Motor neuron (in vitro differentiated cells): ENCODE measurements around the gene HOTAIR. TPM values are rescaled to one million over a fixed set of nuclear protein-coding genes. Genes with fewer than 3 reads are reported as not detected.

Source experiments
- ATAC-seq, 8 experiments: fragments of 200-7000 bp; cut with Tn5 transposase; replicated peaks in 6 of 8; 2 replicates each; pipeline ENCODE4 v1.8.0; 2021; ENCODE audit warnings: mild to moderate bottlenecking in 8 of 8, moderate library complexity in 8 of 8
- H3K27ac ChIP-seq, 2 donors: fragments of 250-450 bp; sonication (Bioruptor Pico); 2 replicates each; pipeline ENCODE4 v1.9.0; 2021; ENCODE audit warnings: antibody characterized with exemption in 2 of 2, mild to moderate bottlenecking in 2 of 2, moderate library complexity in 1 of 2
- H3K4me1 ChIP-seq, 2 donors: fragments of 250-450 bp; sonication (Bioruptor Pico); replicated peaks in 1 of 2; 2 replicates each; pipeline ENCODE4 v1.6.1; 2021; ENCODE audit warnings: antibody characterized with exemption in 2 of 2, mild to moderate bottlenecking in 2 of 2, moderate library complexity in 1 of 2
- H3K4me3 ChIP-seq, 5 donors: fragments of 250-450 bp; sonication (Bioruptor Pico); 2 replicates each; pipeline ENCODE4 v1.9.0; 2021; ENCODE audit warnings: antibody characterized with exemption in 5 of 5, mild to moderate bottlenecking in 5 of 5, moderate library complexity in 4 of 5
- WGBS, 10 experiments: fragments of 450-650 bp; shearing (Covaris generic); methylation state at CpG; one replicate each; pipeline ENCODE4 v1.0.0; 2022; 5-methylcytosine and 5-hydroxymethylcytosine counted together
- in situ Hi-C, 9 experiments: fragments of 400-800 bp; cut with MboI; loops; one replicate each; pipeline ENCODE4 v1.15.0; 2021; ENCODE audit warnings: low sequenced_read_pairs in 9 of 9, low pct_unique_long_range_greater_than_20kb in 2 of 9; ENCODE audit not compliant: unreplicated experiment in 9 of 9
- total RNA-seq, 8 experiments: library from RNA; unstranded; fragments of 300-600 nt; gene quantifications; 2 replicates each; pipeline versions ENCODE4 v1.2.3 to v1.2.4, GENCODE V29; 2022

The HOTAIR gene
- total RNA-seq, 8 experiments from 2014 or later = 0.14 to 8.0 (median 0.42) TPM; not detected in 3

DNA sequence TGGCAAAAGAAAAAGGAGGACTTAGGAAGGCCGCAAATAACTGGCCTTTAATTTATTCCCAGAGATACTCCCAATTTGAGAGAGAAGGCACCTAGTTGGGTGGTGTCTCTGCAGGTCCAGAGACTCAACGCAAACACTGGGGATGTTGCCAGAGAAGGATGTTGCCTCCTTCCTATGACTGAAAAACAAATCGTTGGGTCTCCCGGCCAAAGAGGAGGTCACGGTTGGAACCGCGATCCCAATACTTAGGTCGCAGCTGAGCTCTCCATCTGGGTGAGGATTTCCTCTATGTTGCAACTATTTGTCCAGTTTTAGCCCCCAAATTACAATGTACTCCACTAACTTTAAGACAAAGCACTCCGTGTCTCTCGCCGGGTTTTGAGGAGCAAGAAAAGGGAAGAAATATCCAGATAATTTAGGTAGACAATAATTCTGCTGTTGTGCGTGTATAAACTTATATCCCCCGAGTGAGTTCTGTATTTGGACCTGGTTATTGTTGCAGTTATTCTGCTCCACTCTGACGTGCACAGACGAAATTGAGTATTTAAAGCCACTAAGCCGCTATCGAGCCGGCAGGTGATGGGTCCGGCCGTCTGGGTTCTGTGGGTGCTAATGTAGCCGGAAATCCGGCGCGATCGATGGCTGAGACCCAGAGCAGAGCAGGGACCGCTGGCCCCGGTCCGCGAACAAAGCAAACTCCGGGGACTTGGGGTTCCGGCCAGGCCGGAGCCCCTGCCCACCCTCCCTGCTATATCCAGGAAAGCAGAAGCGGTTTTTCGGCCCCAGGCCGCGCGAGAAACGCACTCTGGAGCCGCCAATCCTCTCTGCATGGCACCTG lies 14.3 kb downstream of the HOTAIR start:
- no peak for ATAC-seq
- Histone ChIP-seq H3K4me1 (peaks cover 0 to 3% of the 10 kb centered on the region in 2 donors), H3K4me3 (no peak overlapping the region), H3K27ac (no peak overlapping the region)
- in situ Hi-C loops = no loop called here
- 10 to 100% (median 26%) methylated on average over 4 to 26 of the region's 39 CpGs for WGBS, 10 experiments

DNA sequence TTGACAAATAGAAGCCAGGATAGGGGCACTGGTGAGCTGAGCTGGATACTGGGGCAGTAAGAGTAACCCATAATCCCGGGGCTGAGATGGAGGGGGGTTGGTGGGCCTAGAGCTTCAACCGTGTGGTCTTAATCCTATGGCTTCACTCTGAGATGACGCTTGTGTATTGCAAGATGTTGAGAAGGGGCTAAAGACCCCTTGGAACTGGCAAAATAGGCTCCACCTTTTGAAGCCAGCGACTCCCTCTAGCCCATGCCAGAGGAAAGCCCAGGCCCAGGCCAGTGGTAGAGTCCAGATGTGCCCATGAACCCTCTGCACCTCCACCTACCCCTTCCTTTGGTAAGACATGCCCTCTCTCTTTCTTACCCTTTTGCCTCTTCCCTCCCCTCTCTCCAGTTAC lies 15.4 kb downstream of the HOTAIR start:
- 0 to 20% (median 12%) methylated on average over 1 to 3 of the region's 4 CpGs; no CpG with 5 or more reads in 6 of the 10 experiments for WGBS, 10 experiments
- H3K4me3 ChIP-seq = no peak overlapping the region
- in situ Hi-C loops = no loop called here
- H3K4me1 ChIP-seq = peaks cover 0 to 3% of the 10 kb centered on the region in 2 donors
- ATAC-seq = no peak
- H3K27ac ChIP-seq = no peak overlapping the region

DNA sequence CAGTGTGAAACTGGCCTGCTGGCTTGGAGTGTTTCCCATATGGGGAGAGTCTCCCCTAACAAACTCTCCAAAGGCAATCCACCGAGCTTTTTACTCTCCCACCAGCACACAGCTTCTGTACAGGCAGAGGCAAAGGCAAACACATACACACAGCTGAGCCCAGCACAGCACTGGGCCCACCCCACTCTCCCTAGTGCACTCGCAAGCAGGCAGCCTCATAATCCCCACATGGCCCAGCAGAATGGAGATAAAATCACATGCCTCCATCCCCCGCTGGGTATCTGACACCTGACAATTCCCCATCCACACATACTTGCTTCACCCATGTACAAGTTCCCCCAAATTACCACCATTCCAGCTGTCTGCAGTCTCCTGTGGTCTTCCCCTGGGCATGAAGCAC lies 16.6 kb downstream of the HOTAIR start:
- no peak overlapping the region for H3K27ac ChIP-seq
- H3K4me3 ChIP-seq = no peak overlapping the region
- H3K4me1 ChIP-seq = peaks cover 0 to 3% of the 10 kb centered on the region in 2 donors
- WGBS, 10 experiments = 0 to 100% (median 14%) methylated on average over 1 to 2 of the region's 3 CpGs; no CpG with 5 or more reads in 5 of the 10 experiments
- no peak for ATAC-seq
- in situ Hi-C loops = no loop called here

- ATAC-seq = no peak
Measured at GRCh38 chr12:53956914-53957536, 17.7 kb downstream of the HOTAIR start.

DNA sequence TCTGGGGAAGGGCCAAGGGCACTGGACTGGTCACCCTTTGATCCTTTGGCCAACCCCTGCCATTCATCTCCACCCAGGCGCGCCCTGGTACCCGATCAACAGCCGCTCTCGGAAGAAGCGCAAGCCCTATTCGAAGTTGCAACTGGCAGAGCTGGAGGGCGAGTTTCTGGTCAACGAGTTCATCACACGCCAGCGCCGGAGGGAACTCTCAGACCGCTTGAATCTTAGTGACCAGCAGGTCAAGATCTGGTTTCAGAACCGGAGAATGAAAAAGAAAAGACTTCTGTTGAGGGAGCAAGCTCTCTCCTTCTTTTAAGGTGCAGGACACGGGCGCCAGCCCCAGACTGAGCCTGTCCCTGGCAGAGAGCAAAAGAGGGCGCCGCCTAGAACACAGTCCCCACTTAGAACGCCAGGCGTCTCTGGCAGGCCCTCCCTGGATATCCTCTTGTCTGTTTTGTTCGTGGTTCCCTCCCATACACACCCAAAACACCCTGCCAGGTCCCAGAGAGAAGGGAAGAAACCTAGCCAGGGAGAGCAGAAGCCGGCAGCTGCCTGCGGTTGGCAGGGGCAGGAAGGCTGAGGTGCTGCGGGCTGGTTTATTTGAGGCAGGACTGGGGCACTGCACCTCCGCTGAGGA lies 18.4 kb downstream of the HOTAIR start:
- ATAC-seq = peak in 3 of 8 experiments; percentile 56 to 75 (median 71)
- Histone ChIP-seq H3K27ac (no peak overlapping the region), H3K4me1 (peaks cover 0 to 3% of the 10 kb centered on the region in 2 donors), H3K4me3 (no peak overlapping the region)
- in situ Hi-C loops = no loop called here
- 0 to 39% (median 10%) methylated on average over 1 to 20 of the region's 25 CpGs; no CpG with 5 or more reads in 2 of the 10 experiments for whole genome bisulfite sequencing, 10 experiments

More at GRCh38 chr12:53956914-53957536, 17.7 kb downstream of the HOTAIR start:
- Histone ChIP-seq H3K4me1 (peaks cover 0 to 3% of the 10 kb centered on the region in 2 donors), H3K27ac (no peak overlapping the region), H3K4me3 (no peak overlapping the region)
- whole genome bisulfite sequencing, 10 experiments = 0 to 50% (median 19%) methylated on average over 1 to 4 of the region's 11 CpGs; no CpG with 5 or more reads in 3 of the 10 experiments
- in situ Hi-C loops = no loop called here

GRCh38 chr12:53955776-53956250 lies 18.9 kb downstream of the HOTAIR start:
- WGBS, 10 experiments = 3 to 50% (median 13%) methylated on average over 2 to 9 of the region's 10 CpGs; no CpG with 5 or more reads in 1 of the 10 experiments
- no peak for ATAC-seq
- Histone ChIP-seq H3K4me1 (no peaks in the 10 kb centered on the region), H3K27ac (no peak overlapping the region), H3K4me3 (no peak overlapping the region)
- in situ Hi-C loops = no loop called here

DNA sequence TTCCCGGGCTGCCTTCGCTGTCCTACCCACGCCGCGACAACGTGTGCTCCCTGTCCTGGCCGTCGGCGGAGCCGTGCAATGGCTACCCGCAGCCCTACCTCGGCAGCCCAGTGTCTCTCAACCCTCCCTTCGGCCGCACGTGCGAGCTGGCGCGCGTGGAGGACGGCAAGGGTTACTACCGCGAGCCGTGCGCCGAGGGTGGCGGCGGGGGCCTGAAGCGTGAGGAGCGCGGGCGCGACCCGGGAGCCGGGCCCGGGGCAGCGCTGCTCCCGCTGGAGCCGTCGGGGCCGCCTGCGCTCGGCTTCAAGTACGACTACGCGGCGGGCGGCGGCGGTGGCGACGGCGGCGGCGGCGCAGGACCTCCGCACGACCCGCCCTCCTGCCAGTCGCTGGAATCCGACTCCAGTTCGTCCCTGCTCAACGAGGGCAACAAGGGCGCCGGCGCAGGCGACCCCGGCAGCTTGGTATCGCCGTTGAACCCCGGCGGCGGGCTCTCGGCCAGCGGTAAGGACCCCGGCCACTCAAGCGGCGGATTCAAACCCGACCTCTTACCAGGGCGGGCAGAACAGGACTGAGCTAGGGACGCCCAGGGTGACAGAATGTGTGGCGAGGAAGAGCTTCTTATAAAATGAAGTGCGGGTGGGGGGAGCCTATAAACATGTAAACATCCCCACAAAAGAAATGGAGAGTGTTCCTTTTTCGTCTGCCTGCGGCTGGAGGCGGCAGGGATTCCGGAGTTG lies 19.5 kb downstream of the HOTAIR start:
- Histone ChIP-seq H3K4me3 (no peak overlapping the region), H3K27ac (no peak overlapping the region), H3K4me1 (no peaks in the 10 kb centered on the region)
- in situ Hi-C loops = no loop called here
- 0 to 12% (median 0%) methylated on average over 1 to 14 of the region's 86 CpGs; no CpG with 5 or more reads in 5 of the 10 experiments for WGBS, 10 experiments
- ATAC-seq = peak in 1 of 8 experiments; percentile 67

DNA sequence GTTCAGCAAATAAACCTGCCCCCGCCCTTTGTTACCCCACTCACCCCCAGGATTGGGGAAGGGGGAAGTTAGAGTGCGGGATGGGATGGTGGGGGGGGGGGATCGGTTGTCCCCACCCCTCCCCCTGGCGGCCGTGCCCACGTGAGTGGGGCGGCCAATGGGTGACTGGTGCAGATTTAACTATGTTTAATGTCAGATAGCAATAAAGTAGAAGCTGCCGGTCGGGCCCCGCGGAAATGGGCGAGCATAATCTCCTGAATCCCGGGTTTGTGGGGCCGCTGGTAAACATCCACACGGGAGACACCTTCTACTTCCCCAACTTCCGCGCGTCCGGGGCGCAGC lies 20.1 kb downstream of the HOTAIR start, which contains the start of gene HOXC12:
HOXC12 (plus strand) TSS at position 210 of the 342 bp plus-strand sequence; CDS start at position 237, 27 bp downstream.
- Histone ChIP-seq H3K4me1 (no peaks in the 10 kb centered on the region), H3K4me3 (no peak within 1 kb of the TSS), H3K27ac (no peak within 1 kb of the TSS)
- WGBS, 10 experiments = 6% methylated on average over 7 of the region's 20 CpGs; no CpG with 5 or more reads in 9 of the 10 experiments
- in situ Hi-C loops = no loop called here
- peak in 1 of 8 experiments; percentile 60 for ATAC-seq

GRCh38 chr12:53953831-53954693 lies 20.7 kb downstream of the HOTAIR start:
- ATAC-seq = no peak
- 7 to 92% (median 11%) methylated on average over 3 to 14 of the region's 19 CpGs; no CpG with 5 or more reads in 3 of the 10 experiments for WGBS, 10 experiments
- no peak overlapping the region for H3K4me3 ChIP-seq
- no peaks in the 10 kb centered on the region for H3K4me1 ChIP-seq
- in situ Hi-C loops = no loop called here
- H3K27ac ChIP-seq = no peak overlapping the region

DNA sequence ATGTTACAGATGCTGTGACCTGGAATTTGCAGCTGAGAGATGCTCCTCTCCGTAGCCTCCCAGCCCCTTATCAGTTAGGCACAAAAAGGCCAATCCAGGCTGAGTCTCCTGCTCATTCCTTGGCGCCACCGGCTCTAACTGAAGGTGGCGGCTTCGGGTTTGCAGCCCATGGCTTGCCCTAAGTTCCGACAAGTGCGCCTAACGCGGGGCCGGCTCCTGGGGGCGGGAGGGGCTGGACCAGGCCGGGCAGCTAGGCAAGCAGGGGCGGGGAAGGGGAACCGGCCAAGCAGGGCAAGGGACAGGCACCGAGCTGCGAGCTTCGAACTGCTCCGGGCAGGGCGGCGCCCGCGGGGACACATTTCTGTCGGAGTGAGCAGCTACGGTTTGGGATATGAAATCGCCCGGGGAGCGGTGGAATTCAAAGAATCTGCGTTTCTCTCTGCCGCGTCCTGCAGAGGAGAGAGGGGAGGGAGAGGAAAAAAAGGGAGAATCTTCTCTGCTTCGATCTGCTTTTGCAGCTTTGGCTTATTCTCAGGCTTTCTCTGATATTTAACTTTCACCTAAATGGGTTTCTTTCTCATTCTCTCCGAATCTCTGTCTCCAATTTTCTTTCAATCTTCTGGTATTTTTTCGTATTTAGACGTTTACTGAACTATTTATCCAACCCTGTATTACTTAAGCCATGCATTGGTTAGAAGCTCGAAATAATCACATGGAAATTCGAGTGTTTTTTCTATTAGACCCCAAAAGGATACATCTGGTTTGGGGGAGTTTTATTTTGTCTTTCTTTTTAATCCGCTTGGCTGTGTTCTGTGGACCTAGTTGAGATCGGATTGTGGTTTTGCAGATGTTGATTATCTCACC lies 21.7 kb downstream of the HOTAIR start:
- 0 to 64% (median 6%) methylated on average over 4 to 20 of the region's 38 CpGs for WGBS, 10 experiments
- H3K4me1 ChIP-seq = no peaks in the 10 kb centered on the region
- no peak overlapping the region for H3K4me3 ChIP-seq
- in situ Hi-C loops = no loop called here
- peak in 1 of 8 experiments; percentile 2 for ATAC-seq
- no peak overlapping the region for H3K27ac ChIP-seq

- peak in 1 of 8 experiments; percentile 37 for ATAC-seq
- no peak overlapping the region for H3K27ac ChIP-seq
- WGBS, 10 experiments = 0 to 37% (median 21%) methylated on average over 1 to 8 of the region's 13 CpGs; no CpG with 5 or more reads in 4 of the 10 experiments
- H3K4me3 ChIP-seq = no peak overlapping the region
- H3K4me1 ChIP-seq = no peaks in the 10 kb centered on the region
- in situ Hi-C loops = no loop called here
Measured at GRCh38 chr12:53952335-53952694, 22.4 kb downstream of the HOTAIR start.
